ENCODE results near the gene PCDHGA6.
"Not testable (repeated sequence)": the region's sequence is repeated elsewhere in the genome, so short reads cannot be mapped to it uniquely, and the experiment has no call there.

Gene PCDHGA6

GRCh38 chr5:141373673-141374317 is at the start of gene PCDHGA6:
Gene PCDHGA6 (plus strand): TSS chr5:141373891. CDS start chr5:141374084, 193 bp downstream.
- Histone ChIP-seq H3K9me3 (ENCODE audit: low read depth, low read length) (no peaks in the 10 kb centered on the region), H3K4me3 (no peak within 1 kb of the TSS), H3K27ac (no peak within 1 kb of the TSS), H3K36me3 (ENCODE audit: insufficient read depth, low read length) (no peaks in the 10 kb centered on the region), H3K9ac (ENCODE audit: insufficient read length) (no peak within 1 kb of the TSS)
- DNase-seq (ENCODE audit: low read depth, low spot score), result no peak
- TF ChIP-seq POLR2AphosphoS5 (IDR thresholded peaks at IDR 0.05; ENCODE audit: borderline replicate concordance, low read depth, low read length) (no peak), FOXP2 (optimal IDR thresholded peaks at IDR 0.05; ENCODE audit: control extremely low read depth, extremely low read length, insufficient read depth) (no peak), EZH2 (IDR thresholded peaks at IDR 0.05) (no peak)

GRCh38 chr5:141326088-141326854 is 47.4 kb upstream of the PCDHGA6 start:
- Histone ChIP-seq H3K4me3 (no peak overlapping the region), H3K9me3 (ENCODE audit: low read depth, low read length) (no peaks in the 10 kb centered on the region; the same call in 1 of the 2 replicates), H3K9ac (ENCODE audit: insufficient read length) (no peak overlapping the region), H3K36me3 (ENCODE audit: insufficient read depth, low read length) (no peaks in the 10 kb centered on the region), H3K27ac (no peak overlapping the region)
- TF ChIP-seq EZH2 (IDR thresholded peaks at IDR 0.05) (no peak), POLR2AphosphoS5 (IDR thresholded peaks at IDR 0.05; ENCODE audit: borderline replicate concordance, low read depth, low read length) (no peak)
- no peak for DNase-seq (ENCODE audit: low read depth, low spot score)

- no peaks in the 10 kb centered on the region for H3K9me3 ChIP-seq (ENCODE audit: low read depth, low read length)
- H3K36me3 ChIP-seq (ENCODE audit: insufficient read depth, low read length), result no peaks in the 10 kb centered on the region
- DNase-seq (ENCODE audit: low read depth, low spot score), result no peak
- H3K27ac ChIP-seq, result no peak overlapping the region
- H3K9ac ChIP-seq (ENCODE audit: insufficient read length), result no peak overlapping the region
- TF ChIP-seq EZH2 (IDR thresholded peaks at IDR 0.05) (no peak), FOXP2 (optimal IDR thresholded peaks at IDR 0.05; ENCODE audit: control extremely low read depth, extremely low read length, insufficient read depth) (no peak), POLR2AphosphoS5 (IDR thresholded peaks at IDR 0.05; ENCODE audit: borderline replicate concordance, low read depth, low read length) (no peak)
- H3K4me3 ChIP-seq, result no peak overlapping the region
Observed at GRCh38 chr5:141328231-141328630, 45.5 kb upstream of the PCDHGA6 start.

- DNase-seq (ENCODE audit: low read depth, low spot score), result no peak
- no peak for TF ChIP-seq FOXP2 (optimal IDR thresholded peaks at IDR 0.05; ENCODE audit: control extremely low read depth, extremely low read length, insufficient read depth)
Observed at GRCh38 chr5:141330299-141331080, 43.2 kb upstream of the PCDHGA6 start, which contains the start of gene PCDHGA1. Gene PCDHGA1 (plus strand): TSS chr5:141330514.

GRCh38 chr5:141332571-141332970 is 41.1 kb upstream of the PCDHGA6 start:
- H3K36me3 ChIP-seq (ENCODE audit: insufficient read depth, low read length); H3K27ac ChIP-seq; H3K9ac ChIP-seq (ENCODE audit: insufficient read length); DNase-seq (ENCODE audit: low read depth, low spot score); H3K4me3 ChIP-seq; H3K9me3 ChIP-seq (ENCODE audit: low read depth, low read length): not testable (repeated sequence)

More at GRCh38 chr5:141330299-141331080, 43.2 kb upstream of the PCDHGA6 start, which contains the start of gene PCDHGA1:
- H3K9ac ChIP-seq (ENCODE audit: insufficient read length), result no peak within 1 kb of the TSS
- no peaks in the 10 kb centered on the region for H3K36me3 ChIP-seq (ENCODE audit: insufficient read depth, low read length)
- peak within 1 kb of the TSS; percentile 41; the same call in 1 of the 2 replicates for H3K4me3 ChIP-seq
- no peak within 1 kb of the TSS for H3K27ac ChIP-seq
- no peaks in the 10 kb centered on the region for H3K9me3 ChIP-seq (ENCODE audit: low read depth, low read length)

- no peak within 1 kb of the TSS for H3K4me3 ChIP-seq
- no peaks in the 10 kb centered on the region; the same call in 1 of the 2 replicates for H3K9me3 ChIP-seq (ENCODE audit: low read depth, low read length)
- no peak within 1 kb of the TSS for H3K9ac ChIP-seq (ENCODE audit: insufficient read length)
- TF ChIP-seq EZH2 (IDR thresholded peaks at IDR 0.05), result no peak
- no peak within 1 kb of the TSS for H3K27ac ChIP-seq
- H3K36me3 ChIP-seq (ENCODE audit: insufficient read depth, low read length), result no peaks in the 10 kb centered on the region
- DNase-seq (ENCODE audit: low read depth, low spot score), result no peak
Observed at GRCh38 chr5:141338538-141339306, 35.0 kb upstream of the PCDHGA6 start, which contains the start of gene PCDHGA2. Gene PCDHGA2 (plus strand): TSS chr5:141338760.

- H3K9me3 ChIP-seq (ENCODE audit: low read depth, low read length); H3K4me3 ChIP-seq: not testable (repeated sequence)
Observed at GRCh38 chr5:141340781-141341354, 32.8 kb upstream of the PCDHGA6 start.

GRCh38 chr5:141342773-141343172 is 30.9 kb upstream of the PCDHGA6 start:
- TF ChIP-seq FOXP2 (optimal IDR thresholded peaks at IDR 0.05; ENCODE audit: control extremely low read depth, extremely low read length, insufficient read depth), result no peak
- no peak for TF ChIP-seq POLR2AphosphoS5 (IDR thresholded peaks at IDR 0.05; ENCODE audit: borderline replicate concordance, low read depth, low read length)
- Histone ChIP-seq H3K27ac (no peak overlapping the region), H3K36me3 (ENCODE audit: insufficient read depth, low read length) (no peaks in the 10 kb centered on the region), H3K4me3 (no peak overlapping the region), H3K9me3 (ENCODE audit: low read depth, low read length) (no peaks in the 10 kb centered on the region), H3K9ac (ENCODE audit: insufficient read length) (no peak overlapping the region)
- DNase-seq (ENCODE audit: low read depth, low spot score), result no peak

More at GRCh38 chr5:141340781-141341354, 32.8 kb upstream of the PCDHGA6 start:
- H3K27ac ChIP-seq; H3K36me3 ChIP-seq (ENCODE audit: insufficient read depth, low read length); H3K9ac ChIP-seq (ENCODE audit: insufficient read length); DNase-seq (ENCODE audit: low read depth, low spot score): not testable (repeated sequence)
